Endodermal cell (in vitro differentiated cells): ENCODE measurements around the gene LRIT1. TPM values are rescaled to one million over a fixed set of nuclear protein-coding genes. Genes with fewer than 3 reads are reported as not detected.

Source experiments
- DNase-seq: peaks from one replicate; pipeline ENCODE4 v3.0.0-alpha.2; 2017
- H3K27ac ChIP-seq: 2 replicates; pipeline ENCODE4 v1.5.1; 2013; ENCODE audit warnings: mild to moderate bottlenecking, low read depth, low read length, moderate library complexity
- H3K27me3 ChIP-seq: 2 replicates; pipeline ENCODE4 v1.6.1; 2013; ENCODE audit warnings: mild to moderate bottlenecking, low read length, moderate library complexity; ENCODE audit not compliant: insufficient read depth, control insufficient read depth, poor library complexity, severe bottlenecking
- H3K36me3 ChIP-seq: 2 replicates; pipeline ENCODE4 v1.7.0; 2013; ENCODE audit warnings: mild to moderate bottlenecking, low read length, moderate library complexity; ENCODE audit not compliant: control insufficient read depth, insufficient read depth
- H3K4me1 ChIP-seq: one replicate; pipeline ENCODE4 v1.7.0; 2013; ENCODE audit warnings: low read length; ENCODE audit not compliant: control insufficient read depth, insufficient read depth
- H3K4me3 ChIP-seq: 2 replicates; pipeline ENCODE4 v1.5.1; 2013; ENCODE audit warnings: mild to moderate bottlenecking, low read length, moderate library complexity
- H3K9ac ChIP-seq: 2 replicates; pipeline ENCODE4 v1.6.1; 2013; ENCODE audit warnings: mild to moderate bottlenecking, low read length, moderate library complexity; ENCODE audit not compliant: poor library complexity, severe bottlenecking; ENCODE audit errors: extremely low read depth
- H3K9me3 ChIP-seq: 2 replicates; pipeline ENCODE4 v1.6.1; 2013; ENCODE audit warnings: mild to moderate bottlenecking, low read length, moderate library complexity; ENCODE audit not compliant: control insufficient read depth
- H3K27ac Mint-ChIP-seq: 2 replicates; pipeline ENCODE4 v1.8.0; 2020; ENCODE audit warnings: mixed read lengths
- H3K27me3 Mint-ChIP-seq: 2 replicates; pipeline ENCODE4 v1.8.0; 2021; ENCODE audit warnings: mild to moderate bottlenecking, mixed read lengths; ENCODE audit not compliant: insufficient read depth
- H3K36me3 Mint-ChIP-seq: 2 replicates; pipeline ENCODE4 v1.8.0; 2020; ENCODE audit warnings: low read depth, mixed read lengths
- H3K4me1 Mint-ChIP-seq: 2 replicates; pipeline ENCODE4 v1.8.0; 2020; ENCODE audit warnings: mixed read lengths
- H3K4me3 Mint-ChIP-seq: 2 replicates; pipeline ENCODE4 v1.8.0; 2020; ENCODE audit warnings: mild to moderate bottlenecking, moderate library complexity, mixed read lengths
- H3K9me3 Mint-ChIP-seq: 2 replicates; pipeline ENCODE4 v1.8.0; 2020; ENCODE audit warnings: mild to moderate bottlenecking, mixed read lengths
- WGBS, 2 experiments: methylation state at CpG; one replicate each; pipeline versions ENCODE4 v1.1.5 to v1.1.7; 2013; ENCODE audit warnings: missing lambda C conversion rate in 2 of 2, mixed read lengths in 1 of 2; ENCODE audit not compliant: insufficient coverage in 1 of 2, insufficient read length in 1 of 2; 5-methylcytosine and 5-hydroxymethylcytosine counted together
- total RNA-seq, 2 donors: library from RNA; stranded (reverse); fragmentation: NEBNext Ultra II Directional in 1 of 2; extraction: Animal tissue kit (Norgen Biotek cat#: 25700) in 1 of 2; gene quantifications; 2 replicates in 1 of 2; 3 replicates in 1 of 2; pipeline ENCODE4 v1.2.1, GENCODE V29; 2021
- TF ChIP-seq, protein P1 (sequence below): fragments of 200-600 bp; sonication (generic); conservative IDR thresholded peaks from 2 replicates; pipeline ENCODE4 v1.5.0; 2021; ENCODE audit warnings: antibody characterized with exemption, mild to moderate bottlenecking

The LRIT1 gene
- total RNA-seq, 2 donors from 2014 or later, result 0.11 TPM; not detected in 1

DNA sequence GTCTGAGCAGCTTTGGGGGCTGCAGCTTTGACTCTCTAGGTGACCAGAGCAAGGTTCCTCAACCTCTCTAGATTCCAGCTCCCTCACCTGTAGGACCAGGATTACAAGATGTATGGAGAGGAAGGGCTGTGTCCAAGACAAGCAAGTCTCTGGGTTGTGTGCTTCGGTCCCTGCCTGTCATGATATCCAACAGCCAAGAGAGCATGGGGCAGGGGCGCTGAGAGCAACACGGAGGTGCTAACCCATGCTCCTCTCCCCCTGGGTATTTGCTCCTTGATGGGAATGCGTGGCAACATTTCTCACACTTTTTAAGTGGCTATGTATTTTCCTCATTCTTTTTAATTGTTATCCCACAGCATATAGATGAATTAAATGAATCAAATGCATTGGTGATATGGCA lies 36.7 kb downstream of the LRIT1 start:
- no peaks in the 10 kb centered on the region for H3K9me3 ChIP-seq
- Mint-ChIP-seq H3K27ac (no peak overlapping the region), H3K4me3 (no peak overlapping the region), H3K9me3 (no peaks in the 10 kb centered on the region), H3K36me3 (no peaks in the 10 kb centered on the region), H3K4me1 (no peaks in the 10 kb centered on the region), H3K27me3 (peaks cover 7% of the 10 kb centered on the region)
- 85 to 86% methylated on average over 3 to 4 of the region's 4 CpGs for WGBS, 2 experiments
- H3K4me1 ChIP-seq, result no peaks in the 10 kb centered on the region
- no peaks in the 10 kb centered on the region for H3K36me3 ChIP-seq
- TF ChIP-seq, protein P1, sequence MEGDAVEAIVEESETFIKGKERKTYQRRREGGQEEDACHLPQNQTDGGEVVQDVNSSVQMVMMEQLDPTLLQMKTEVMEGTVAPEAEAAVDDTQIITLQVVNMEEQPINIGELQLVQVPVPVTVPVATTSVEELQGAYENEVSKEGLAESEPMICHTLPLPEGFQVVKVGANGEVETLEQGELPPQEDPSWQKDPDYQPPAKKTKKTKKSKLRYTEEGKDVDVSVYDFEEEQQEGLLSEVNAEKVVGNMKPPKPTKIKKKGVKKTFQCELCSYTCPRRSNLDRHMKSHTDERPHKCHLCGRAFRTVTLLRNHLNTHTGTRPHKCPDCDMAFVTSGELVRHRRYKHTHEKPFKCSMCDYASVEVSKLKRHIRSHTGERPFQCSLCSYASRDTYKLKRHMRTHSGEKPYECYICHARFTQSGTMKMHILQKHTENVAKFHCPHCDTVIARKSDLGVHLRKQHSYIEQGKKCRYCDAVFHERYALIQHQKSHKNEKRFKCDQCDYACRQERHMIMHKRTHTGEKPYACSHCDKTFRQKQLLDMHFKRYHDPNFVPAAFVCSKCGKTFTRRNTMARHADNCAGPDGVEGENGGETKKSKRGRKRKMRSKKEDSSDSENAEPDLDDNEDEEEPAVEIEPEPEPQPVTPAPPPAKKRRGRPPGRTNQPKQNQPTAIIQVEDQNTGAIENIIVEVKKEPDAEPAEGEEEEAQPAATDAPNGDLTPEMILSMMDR, result no peak
- H3K9ac ChIP-seq, result no peak overlapping the region
- H3K4me3 ChIP-seq, result no peak overlapping the region
- peak; percentile 22 for DNase-seq
- H3K27me3 ChIP-seq, result peaks cover 14% of the 10 kb centered on the region
- no peak overlapping the region for H3K27ac ChIP-seq

DNA sequence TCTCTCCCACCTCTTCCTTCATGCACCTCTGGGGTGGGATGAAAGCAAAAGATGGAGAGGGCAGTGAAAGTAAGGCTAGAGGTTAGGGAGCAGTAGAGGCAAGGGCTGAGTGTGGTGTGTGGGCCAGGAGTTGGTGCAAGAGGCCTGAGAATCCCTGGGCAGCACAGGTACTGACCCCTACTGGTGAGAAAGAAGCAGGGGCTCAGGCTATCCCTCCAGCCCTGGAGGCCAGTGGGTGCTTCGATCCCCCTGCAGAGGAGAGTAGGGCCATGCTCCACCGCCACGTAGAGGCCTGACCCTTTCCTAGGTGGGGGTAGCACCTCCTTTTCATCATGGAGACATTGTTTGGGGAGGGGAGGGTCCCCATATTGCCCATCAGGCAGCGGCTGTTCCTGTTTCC lies 37.2 kb downstream of the LRIT1 start:
- 66 to 88% methylated on average over 2 to 4 of the region's 4 CpGs for WGBS, 2 experiments
- no peak overlapping the region for H3K27ac Mint-ChIP-seq
- H3K4me1 Mint-ChIP-seq, result no peaks in the 10 kb centered on the region
- H3K4me3 Mint-ChIP-seq, result no peak overlapping the region
- Histone ChIP-seq H3K27ac (no peak overlapping the region), H3K36me3 (no peaks in the 10 kb centered on the region), H3K9ac (no peak overlapping the region), H3K4me3 (no peak overlapping the region), H3K27me3 (peaks cover 19% of the 10 kb centered on the region), H3K9me3 (no peaks in the 10 kb centered on the region), H3K4me1 (no peaks in the 10 kb centered on the region)
- H3K36me3 Mint-ChIP-seq, result no peaks in the 10 kb centered on the region
- H3K9me3 Mint-ChIP-seq, result no peaks in the 10 kb centered on the region
- H3K27me3 Mint-ChIP-seq, result peaks cover 7% of the 10 kb centered on the region
- peak; percentile 77 for DNase-seq
- TF ChIP-seq, protein P1, result peak; percentile 85

DNA sequence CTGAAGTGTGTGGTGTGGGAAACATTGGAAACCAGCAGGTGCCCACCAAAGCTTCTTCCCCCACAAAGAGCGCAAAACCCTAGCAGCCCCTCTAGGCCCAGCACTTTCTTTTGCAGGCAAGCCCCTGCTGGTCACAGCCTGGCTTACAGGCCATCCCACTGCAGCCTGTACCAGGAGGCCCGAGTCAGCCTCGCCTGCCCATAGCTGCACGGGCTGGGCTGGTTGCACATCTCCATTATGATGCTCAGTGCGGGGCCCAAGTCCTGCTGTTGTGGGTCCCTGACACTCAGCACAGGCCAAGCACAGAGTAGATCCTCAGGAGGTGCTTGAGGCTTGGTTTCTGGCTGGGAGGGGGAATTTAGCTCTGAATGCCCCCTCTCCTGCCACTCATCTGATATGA lies 39.0 kb downstream of the LRIT1 start:
- TF ChIP-seq, protein P1, result peak; percentile 51
- Histone ChIP-seq H3K4me1 (no peaks in the 10 kb centered on the region), H3K36me3 (no peaks in the 10 kb centered on the region), H3K9ac (no peak overlapping the region), H3K27ac (no peak overlapping the region), H3K4me3 (no peak overlapping the region), H3K9me3 (no peaks in the 10 kb centered on the region), H3K27me3 (peaks cover 31% of the 10 kb centered on the region)
- WGBS, 2 experiments, result 96 to 100% methylated on average over 2 to 5 of the region's 5 CpGs
- Mint-ChIP-seq H3K36me3 (no peaks in the 10 kb centered on the region), H3K27ac (no peak overlapping the region), H3K4me3 (no peak overlapping the region), H3K4me1 (no peaks in the 10 kb centered on the region), H3K27me3 (peaks cover 22% of the 10 kb centered on the region), H3K9me3 (no peaks in the 10 kb centered on the region)
- DNase-seq, result no peak
